Epithelial cell of proximal tubule (primary cell): ENCODE measurements around the gene HIBADH. TPM values are rescaled to one million over a fixed set of nuclear protein-coding genes. Genes with fewer than 3 reads are reported as not detected.
"Not testable (repeated sequence)": the region's sequence is repeated elsewhere in the genome, so short reads cannot be mapped to it uniquely, and the experiment has no call there.

Experiments used
- DNase-seq: peaks from one replicate; pipeline ENCODE4 v3.0.0-alpha.2; 2011; ENCODE audit warnings: low read depth
- H3K4me3 ChIP-seq: 2 replicates; pipeline ENCODE4 v1.5.1; 2011; ENCODE audit warnings: low read depth, mild to moderate bottlenecking, low read length
- total RNA-seq: library from RNA; depleted of rRNA; stranded (reverse); fragments of >200 nt; gene quantifications from 2 replicates; pipeline ENCODE4 v1.2.3, GENCODE V29; 2015
- TF ChIP-seq, protein P1 (sequence below): conservative IDR thresholded peaks from 2 replicates; pipeline ENCODE4 v1.5.1; 2012; ENCODE audit warnings: low read depth, mild to moderate bottlenecking, low read length

The HIBADH gene
- total RNA-seq, 1 donor from 2014 or later, result 49.5 TPM

DNA sequence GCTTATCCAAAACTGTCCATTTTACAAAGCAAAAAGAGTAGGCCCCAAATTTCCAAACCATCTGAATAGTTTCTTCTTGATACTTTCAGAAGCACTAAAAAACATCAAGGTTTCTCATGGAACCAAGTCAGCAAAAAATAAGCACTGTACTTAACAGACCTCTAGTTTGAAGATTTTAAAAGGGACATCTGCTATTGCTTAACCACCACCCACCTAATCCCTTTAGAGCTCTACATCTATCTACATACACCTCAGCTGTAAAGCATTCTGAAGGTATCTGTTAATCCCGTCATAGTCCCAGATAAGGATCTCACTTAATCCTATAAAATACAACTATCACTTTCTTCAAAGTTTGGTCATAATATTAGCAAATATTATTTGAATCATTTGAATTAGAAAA, 72.3 kb downstream of the HIBADH start:
- no peak for DNase-seq
- H3K4me3 ChIP-seq, result no peak overlapping the region
- TF ChIP-seq, protein P1, sequence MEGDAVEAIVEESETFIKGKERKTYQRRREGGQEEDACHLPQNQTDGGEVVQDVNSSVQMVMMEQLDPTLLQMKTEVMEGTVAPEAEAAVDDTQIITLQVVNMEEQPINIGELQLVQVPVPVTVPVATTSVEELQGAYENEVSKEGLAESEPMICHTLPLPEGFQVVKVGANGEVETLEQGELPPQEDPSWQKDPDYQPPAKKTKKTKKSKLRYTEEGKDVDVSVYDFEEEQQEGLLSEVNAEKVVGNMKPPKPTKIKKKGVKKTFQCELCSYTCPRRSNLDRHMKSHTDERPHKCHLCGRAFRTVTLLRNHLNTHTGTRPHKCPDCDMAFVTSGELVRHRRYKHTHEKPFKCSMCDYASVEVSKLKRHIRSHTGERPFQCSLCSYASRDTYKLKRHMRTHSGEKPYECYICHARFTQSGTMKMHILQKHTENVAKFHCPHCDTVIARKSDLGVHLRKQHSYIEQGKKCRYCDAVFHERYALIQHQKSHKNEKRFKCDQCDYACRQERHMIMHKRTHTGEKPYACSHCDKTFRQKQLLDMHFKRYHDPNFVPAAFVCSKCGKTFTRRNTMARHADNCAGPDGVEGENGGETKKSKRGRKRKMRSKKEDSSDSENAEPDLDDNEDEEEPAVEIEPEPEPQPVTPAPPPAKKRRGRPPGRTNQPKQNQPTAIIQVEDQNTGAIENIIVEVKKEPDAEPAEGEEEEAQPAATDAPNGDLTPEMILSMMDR, result no peak

DNA sequence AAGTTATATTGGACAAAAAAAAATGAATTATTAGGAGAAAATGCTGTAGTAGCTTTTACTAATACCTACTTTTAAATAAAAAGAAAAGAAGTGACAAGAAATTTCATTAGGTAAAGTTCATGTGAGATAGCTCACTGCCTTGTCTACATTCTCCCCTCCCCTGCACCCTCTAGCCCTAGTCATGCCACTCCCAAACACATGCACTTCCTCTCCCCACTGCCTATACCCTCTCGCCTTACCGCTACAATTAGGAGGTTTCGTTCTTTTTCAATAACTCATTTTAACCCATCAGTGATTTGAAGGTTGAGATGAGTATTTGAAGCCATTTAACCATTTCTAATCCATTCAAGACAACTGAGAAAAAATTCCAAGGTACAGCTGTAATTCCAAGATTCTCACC, 75.3 kb downstream of the HIBADH start:
- no peak for DNase-seq
- no peak overlapping the region for H3K4me3 ChIP-seq
- TF ChIP-seq, protein P1, result no peak

DNA sequence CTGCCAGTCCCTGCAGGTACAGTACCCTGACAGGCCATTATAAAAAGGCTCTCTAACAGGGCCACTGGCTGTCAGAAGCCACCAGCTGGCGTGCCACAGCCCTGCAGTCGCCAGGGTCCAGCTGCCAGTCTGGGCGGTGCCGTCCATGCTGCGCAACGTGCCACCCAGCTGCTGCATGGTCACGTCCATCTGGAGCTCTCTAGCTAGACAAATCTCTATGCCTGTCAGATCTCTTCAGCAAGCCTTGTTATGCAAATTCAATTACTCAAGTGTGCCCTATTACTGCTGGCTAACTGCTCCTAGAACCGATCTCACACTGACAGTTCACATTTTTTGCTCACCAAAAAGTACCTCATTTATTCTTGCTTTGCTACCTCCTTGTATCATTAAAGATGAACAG, 75.9 kb downstream of the HIBADH start:
- TF ChIP-seq, protein P1, result no peak
- no peak overlapping the region for H3K4me3 ChIP-seq
- DNase-seq, result no peak

DNA sequence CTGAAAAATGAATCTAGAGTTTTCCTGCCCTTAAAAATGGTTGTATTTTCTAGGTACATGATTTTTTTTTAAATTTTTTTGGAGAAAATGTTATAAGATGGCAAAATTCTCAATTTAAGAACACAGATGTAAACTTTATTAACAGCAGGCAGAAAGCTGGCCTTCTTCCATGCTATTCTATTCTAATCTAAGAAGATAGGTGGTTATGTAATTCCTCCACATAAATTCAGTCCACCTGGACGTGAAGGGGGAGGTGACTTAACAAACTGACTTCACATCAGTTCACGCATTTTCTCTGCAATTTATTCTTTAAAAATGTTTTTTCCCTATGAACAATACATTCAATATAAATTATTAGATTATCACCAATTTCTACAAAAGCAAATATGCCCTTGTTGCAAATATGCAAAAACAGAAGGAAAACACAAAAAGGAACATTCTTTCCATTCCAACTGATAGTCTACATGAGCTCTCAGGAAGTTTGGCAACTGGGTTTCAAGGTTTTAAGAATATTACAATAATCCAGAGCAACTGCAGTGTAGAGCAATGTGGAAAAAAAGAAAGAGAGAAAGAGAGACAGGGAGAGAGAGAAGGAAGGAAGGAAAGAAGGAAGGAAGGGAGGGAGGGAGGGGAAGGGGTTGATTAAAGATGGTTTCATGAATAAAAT, 76.8 kb downstream of the HIBADH start:
- TF ChIP-seq, protein P1, result no peak
- DNase-seq, result no peak
- no peak overlapping the region for H3K4me3 ChIP-seq

DNA sequence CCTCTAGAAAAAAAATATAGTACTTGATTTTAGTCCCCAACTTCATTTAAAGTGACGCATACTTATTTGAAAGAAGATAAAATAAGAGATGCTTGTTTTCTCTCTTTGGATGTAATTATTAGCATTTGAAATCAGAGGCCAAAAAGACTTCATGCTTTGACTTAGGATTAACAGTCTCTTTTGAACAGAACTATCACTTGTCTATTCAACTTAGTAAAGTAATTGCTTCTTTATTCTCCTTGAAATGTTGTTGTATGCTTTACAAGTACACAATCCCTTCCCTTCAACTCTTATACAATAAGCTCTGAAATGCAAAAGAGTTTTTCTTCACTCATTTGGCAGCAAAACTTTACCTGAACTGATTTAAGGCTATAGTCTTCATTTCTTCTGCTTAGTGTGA, 80.8 kb downstream of the HIBADH start:
- no peak for DNase-seq
- TF ChIP-seq, protein P1, result no peak
- H3K4me3 ChIP-seq, result no peak overlapping the region

DNA sequence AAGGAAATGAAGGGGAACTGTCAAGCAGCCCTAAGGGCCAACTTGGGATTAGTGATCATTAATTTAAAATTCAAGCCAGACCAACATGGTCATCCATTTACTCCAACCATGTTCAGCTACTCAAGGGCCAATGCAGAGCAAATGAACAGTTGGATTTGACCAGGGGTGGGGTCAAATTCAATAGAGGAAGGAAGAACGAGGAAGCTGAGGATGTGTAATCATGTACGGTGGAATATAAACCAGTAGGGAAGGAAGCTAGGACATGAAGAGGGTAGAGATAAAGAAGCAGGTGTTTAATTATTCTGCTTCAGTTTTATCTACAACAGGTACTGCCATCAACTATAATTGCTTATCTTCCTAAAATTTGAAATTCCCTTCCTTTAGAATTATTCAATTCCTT, 81.6 kb downstream of the HIBADH start:
- H3K4me3 ChIP-seq, result no peak overlapping the region
- DNase-seq, result no peak
- TF ChIP-seq, protein P1, result no peak

DNA sequence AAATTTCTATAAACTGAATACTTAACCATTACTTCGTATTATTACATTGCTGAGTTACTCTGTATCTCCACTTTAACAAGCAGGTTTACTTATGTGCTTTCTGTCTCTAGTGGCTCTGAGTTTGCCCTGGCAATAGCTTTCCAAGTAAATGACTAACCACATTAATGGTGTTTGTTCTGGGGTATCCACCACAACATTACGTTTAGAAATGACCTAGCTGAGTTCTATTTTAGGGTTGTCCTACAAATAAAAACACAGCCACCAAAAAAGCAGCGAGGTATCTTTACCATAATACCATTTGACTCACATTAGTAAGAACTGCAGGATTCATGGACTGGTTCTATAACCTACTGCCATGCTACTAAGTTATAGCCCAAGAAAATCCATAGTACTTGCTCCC, 83.1 kb downstream of the HIBADH start:
- TF ChIP-seq, protein P1, result no peak
- DNase-seq, result peak; percentile 27
- no peak overlapping the region for H3K4me3 ChIP-seq

DNA sequence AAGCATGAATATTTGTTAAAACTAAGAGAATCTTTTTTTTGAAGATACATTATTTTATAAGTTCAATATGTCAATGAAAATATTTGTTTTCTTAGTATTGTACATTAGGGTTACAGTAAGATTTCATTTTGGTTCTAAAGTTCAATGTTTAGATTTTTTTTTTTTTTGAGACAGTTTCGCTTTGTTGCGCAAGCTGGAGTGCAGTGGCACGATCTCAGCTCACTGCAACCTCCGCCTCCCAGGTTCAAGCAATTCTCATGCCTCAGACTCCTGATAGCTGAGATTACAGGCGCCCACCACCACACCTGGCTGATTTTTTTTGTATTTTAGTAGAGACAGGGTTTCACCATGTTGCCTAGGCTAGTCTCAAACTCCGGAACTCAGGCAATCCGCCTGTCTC, 84.5 kb downstream of the HIBADH start:
- DNase-seq, H3K4me3 ChIP-seq: not testable (repeated sequence)
